HepG2 (cell line): ENCODE results near the gene ABCB9. TPM values are rescaled to one million over a fixed set of nuclear protein-coding genes. Genes with fewer than 3 reads are reported as not detected.

ENCODE experiments used
- ATAC-seq: fragments of 200-7000 bp; cut with Tn5 transposase; 3 replicates; pipeline ENCODE4 v1.9.1; 2020; ENCODE audit warnings: mild to moderate bottlenecking, moderate library complexity
- BruUV-seq: library from RNA; stranded (reverse); fragments of 400-500 nt; replicated peaks from 2 replicates; lab custom pipeline; 2021; lab: Mats Ljungman, UMichigan
- CTCF ChIA-PET: fragments of 300-600 bp; formaldehyde crosslinking; extraction: SDS; loops from one replicate; lab custom pipeline; 2021; ENCODE audit warnings: low total read pairs, inconsistent platforms, low intra/inter-chr PET ratio; lab: Yijun Ruan, JAX
- POLR2A ChIA-PET: fragments of 350-600 bp; sonication (Branson Sonifier 250); formaldehyde crosslinking; loops from one replicate; lab custom pipeline; 2020; ENCODE audit warnings: antibody characterized with exemption, inconsistent platforms; lab: Yijun Ruan, JAX
- DNase-seq: peaks from one replicate; pipeline ENCODE4 v3.0.0-alpha.2; 2015; ENCODE audit warnings: low spot score
- FAIRE-seq: peaks from 3 replicates; lab custom pipeline; 2011; peaks lifted over from hg19 to GRCh38; lab: Jason Lieb, UNC
- H2AFZ ChIP-seq: one replicate; pipeline ENCODE4 v1.6.1; 2011; ENCODE audit warnings: low read length, inconsistent platforms
- H3K27ac ChIP-seq: fragments of 300-600 bp; 3 replicates; pipeline ENCODE4 v1.8.0; 2011; ENCODE audit warnings: mixed run types, mild to moderate bottlenecking, mixed read lengths, low read length, inconsistent platforms; ENCODE audit not compliant: insufficient read depth; ENCODE audit errors: extremely low read length
- H3K27me3 ChIP-seq, 2 experiments: fragments of 200-600 bp in 1 of 2; 2 replicates in 1 of 2; 3 replicates in 1 of 2; pipeline versions ENCODE4 v1.6.0 to v1.8.0; 2011; ENCODE audit warnings: low read length in 2 of 2, mild to moderate bottlenecking in 2 of 2, moderate library complexity in 2 of 2, inconsistent platforms in 1 of 2; ENCODE audit not compliant: insufficient read depth in 2 of 2, control insufficient read depth in 1 of 2
- H3K36me3 ChIP-seq, 2 experiments: fragments of 200-600 bp in 1 of 2; replicated peaks in 1 of 2; 2 replicates in 1 of 2; 3 replicates in 1 of 2; pipeline versions ENCODE4 v1.5.1 to v1.8.0; 2011; ENCODE audit warnings: low read length in 2 of 2, inconsistent platforms in 1 of 2; ENCODE audit not compliant: insufficient read depth in 2 of 2, control insufficient read depth in 1 of 2
- H3K4me1 ChIP-seq: 2 replicates; pipeline ENCODE4 v1.5.1; 2012; ENCODE audit warnings: low read length, inconsistent platforms; ENCODE audit not compliant: insufficient read depth
- H3K4me2 ChIP-seq: 2 replicates; pipeline ENCODE4 v1.6.0; 2011; ENCODE audit warnings: low read depth, low read length, inconsistent platforms
- H3K4me3 ChIP-seq, 3 experiments: fragments of 200-600 bp in 1 of 3; sonication (generic), shearing (Covaris generic) in 1 of 3; replicated peaks in 1 of 3; 2 replicates each; pipeline ENCODE4 v1.5.1; 2011 to 2016; ENCODE audit warnings: low read length in 3 of 3, inconsistent platforms in 2 of 3, low read depth in 2 of 3, mild to moderate bottlenecking in 2 of 3, control low read depth in 1 of 3, mixed read lengths in 1 of 3; ENCODE audit not compliant: insufficient read depth in 1 of 3
- H3K79me2 ChIP-seq: one replicate; pipeline ENCODE4 v1.6.1; 2011; ENCODE audit warnings: low read length, inconsistent platforms; ENCODE audit not compliant: insufficient read depth
- H3K9ac ChIP-seq: 2 replicates; pipeline ENCODE4 v1.6.0; 2011; ENCODE audit warnings: mild to moderate bottlenecking, low read depth, low read length, inconsistent platforms; ENCODE audit not compliant: insufficient read depth
- H3K9me3 ChIP-seq: 2 replicates; pipeline ENCODE4 v1.5.1; 2012; ENCODE audit warnings: mild to moderate bottlenecking, low read length
- H4K20me1 ChIP-seq: 2 replicates; pipeline ENCODE4 v1.6.0; 2011; ENCODE audit warnings: inconsistent platforms, mild to moderate bottlenecking, low read length, moderate library complexity; ENCODE audit not compliant: insufficient read depth
- BATF2 ChIP-seq: sonication (generic); formaldehyde crosslinking; IDR thresholded peaks from 2 replicates; pipeline ENCODE4 v1.8.0; 2022; ENCODE audit warnings: mild to moderate bottlenecking, missing genetic modification reagents, moderate library complexity
- BHLHE40 ChIP-seq: IDR thresholded peaks from 2 replicates; pipeline ENCODE4 v1.6.1; 2011; ENCODE audit warnings: low read length, improper control_type of control experiment
- HNRNPL ChIP-seq: fragments of 200-400 bp; formaldehyde crosslinking; IDR thresholded peaks from 2 replicates; pipeline ENCODE4 v1.6.1; 2017; ENCODE audit warnings: mild to moderate bottlenecking, low read depth, low read length
- MNT ChIP-seq: fragments of 450-650 bp; IDR thresholded peaks from 2 replicates; pipeline ENCODE4 v1.6.1; 2016
- NAIF1 ChIP-seq: sonication (generic); formaldehyde crosslinking; IDR thresholded peaks from 2 replicates; pipeline ENCODE4 v1.5.0; 2020; ENCODE audit warnings: mild to moderate bottlenecking, missing genetic modification reagents, borderline replicate concordance
- NFYC ChIP-seq: IDR thresholded peaks from 2 replicates; pipeline ENCODE4 v1.6.1; 2016; ENCODE audit warnings: missing genetic modification reagents, missing compliant biosample characterization
- ZBTB42 ChIP-seq: sonication (generic); formaldehyde crosslinking; IDR thresholded peaks from 2 replicates; pipeline ENCODE4 v1.5.0; 2020; ENCODE audit warnings: mild to moderate bottlenecking, missing genetic modification reagents
- ZFP82 ChIP-seq: sonication (generic); formaldehyde crosslinking; IDR thresholded peaks from 2 replicates; pipeline ENCODE4 v1.5.1; 2020; ENCODE audit warnings: mild to moderate bottlenecking, missing genetic modification reagents, borderline replicate concordance
- ZMAT3 ChIP-seq: sonication (generic); formaldehyde crosslinking; conservative IDR thresholded peaks from 2 replicates; pipeline ENCODE4 v1.7.0; 2021; ENCODE audit warnings: missing genetic modification reagents
- ZNF264 ChIP-seq: sonication (generic); formaldehyde crosslinking; IDR thresholded peaks from 2 replicates; pipeline ENCODE4 v1.4.0; 2020; ENCODE audit warnings: missing genetic modification reagents
- ZNF335 ChIP-seq: sonication (generic); formaldehyde crosslinking; IDR thresholded peaks from 2 replicates; pipeline ENCODE4 v1.4.0; 2020; ENCODE audit warnings: missing genetic modification reagents
- ZNF512 ChIP-seq: sonication (generic); formaldehyde crosslinking; IDR thresholded peaks from 2 replicates; pipeline ENCODE4 v1.4.0; 2020; ENCODE audit warnings: mild to moderate bottlenecking, missing genetic modification reagents
- ZNF589 ChIP-seq: sonication (generic); formaldehyde crosslinking; conservative IDR thresholded peaks from 2 replicates; pipeline ENCODE4 v1.8.0; 2022; ENCODE audit warnings: mild to moderate bottlenecking, moderate library complexity, missing genetic modification reagents
- ZNF607 ChIP-seq: sonication (generic); formaldehyde crosslinking; IDR thresholded peaks from 2 replicates; pipeline ENCODE4 v1.5.1; 2020; ENCODE audit warnings: missing genetic modification reagents, mild to moderate bottlenecking, borderline replicate concordance
- ZNF768 ChIP-seq: sonication (generic); formaldehyde crosslinking; IDR thresholded peaks from 2 replicates; pipeline ENCODE4 v1.4.0; 2020; ENCODE audit warnings: missing genetic modification reagents
- WGBS: methylation state at CpG from one replicate; pipeline ENCODE4 v1.1.6; 2017; ENCODE audit warnings: low lambda C conversion rate; 5-methylcytosine and 5-hydroxymethylcytosine counted together
- in situ Hi-C: cut with HindIII; loops from 2 replicates; pipeline ENCODE4 v1.10.0; 2017; ENCODE audit warnings: low pct_unique_long_range_greater_than_20kb; ENCODE audit not compliant: extremely low pct_ligation_motif_present
- intact Hi-C: fragments of 100-400 bp; cut with micrococcal nuclease; formaldehyde crosslinking; loops from one replicate; pipeline ENCODE4 v1.10.0; 2022; ENCODE audit not compliant: unreplicated experiment
- polyA plus RNA-seq, 8 experiments: library from polyadenylated mRNA; depleted of rRNA in 3 of 8; stranded (reverse) in 7 of 8; unstranded in 1 of 8; fragments of >200 nt; fragmentation: Illumina TruSeq in 4 of 8; extraction: Trizol in 4 of 8; gene quantifications; 2 replicates each; pipeline versions ENCODE4 v1.2.1 to v1.2.3, GENCODE V29; 2011 to 2016; ENCODE audit warnings: low read depth in 4 of 8, missing spikeins in 1 of 8, mixed read lengths in 1 of 8; ENCODE audit not compliant: insufficient read depth in 1 of 8
- total RNA-seq, 5 experiments: library from RNA; depleted of rRNA; stranded (reverse); fragments of >200 nt; fragmentation: Illumina TruSeq; extraction: Trizol; gene quantifications; 2 replicates each; pipeline ENCODE4 v1.2.3, GENCODE V29; 2016; ENCODE audit warnings: low read depth in 1 of 5
- TF ChIP-seq, protein P1 (sequence below): sonication (generic); formaldehyde crosslinking; IDR thresholded peaks from 2 replicates; pipeline ENCODE4 v1.5.0; 2020; ENCODE audit warnings: missing genetic modification reagents

ABCB9 gene
- total and polyA plus RNA-seq, 2 of the 13 experiments (the other 11 are each of a cell fraction or from before 2014, with no cell fraction given) = 5.1 to 6.0 TPM

DNA sequence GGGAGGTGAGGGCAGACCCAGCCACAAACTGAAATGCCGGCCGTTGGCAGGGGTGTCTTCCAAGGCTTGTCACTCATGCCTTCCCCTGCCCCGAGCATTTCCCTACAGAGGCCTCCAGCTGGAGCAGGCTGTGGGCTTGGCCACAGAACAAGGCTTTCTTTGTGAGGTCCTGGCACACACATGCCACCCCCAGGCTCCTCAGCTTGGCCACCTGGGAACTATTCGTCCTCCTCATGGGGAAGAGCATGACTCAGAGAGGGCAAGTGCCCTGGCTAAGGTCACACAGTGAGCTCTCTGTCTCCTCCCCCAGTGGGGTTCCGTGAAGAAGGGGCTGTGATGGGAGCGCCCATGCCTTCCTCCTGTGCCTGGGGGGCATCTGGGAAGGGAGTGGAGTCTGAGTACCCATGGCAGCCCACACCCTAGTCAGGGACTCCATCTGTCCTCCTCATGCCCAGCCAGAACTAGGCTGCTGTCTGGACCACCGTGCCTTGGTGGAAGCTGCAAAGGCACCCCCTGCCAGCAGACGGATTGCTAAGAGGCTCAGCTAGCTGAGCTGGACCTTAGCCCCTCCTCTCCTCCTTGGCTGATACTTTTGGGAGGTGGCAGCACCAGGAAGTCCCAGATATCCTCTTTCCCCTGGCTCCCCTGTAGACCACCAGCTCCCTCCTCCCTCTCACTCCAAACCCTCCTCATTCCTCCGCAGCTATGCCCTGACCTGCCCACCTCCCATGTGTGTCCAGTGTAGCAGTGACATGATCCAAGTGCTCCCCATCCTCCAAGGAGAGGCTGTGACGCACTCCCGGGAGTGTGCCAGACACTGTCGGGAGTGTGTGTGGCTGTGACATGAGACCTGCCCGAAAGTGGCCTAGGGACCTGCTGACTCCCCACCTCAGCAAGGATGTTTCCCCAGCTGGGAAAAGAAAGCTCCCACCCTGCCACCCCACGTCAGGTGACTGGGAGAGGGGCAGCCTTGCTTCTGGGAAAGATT is 21.4 kb downstream of the ABCB9 start:
- Histone ChIP-seq H3K9me3 (no peaks in the 10 kb centered on the region), H3K4me2 (no peak overlapping the region), H3K4me3 (no peak overlapping the region), H3K9ac (no peak overlapping the region), H3K27ac (no peak overlapping the region), H3K36me3 (peaks cover 0 to 1% of the 10 kb centered on the region in 2 experiments; a peak in 1 of 5 replicates), H3K27me3 (no peaks in the 10 kb centered on the region), H2AFZ (no peak overlapping the region), H3K4me1 (peaks cover 29% of the 10 kb centered on the region), H3K79me2 (no peaks in the 10 kb centered on the region), H4K20me1 (no peaks in the 10 kb centered on the region)
- ChIA-PET CTCF (no interaction called here), POLR2A (interaction anchor here (0.6 to 2.7 kb wide), 3 partner anchors 47 to 140 kb away, joined by 3 to 21 read pairs (median 3); no protein-coding TSS in a partner anchor)
- intact Hi-C loops (no loop called here), in situ Hi-C loops (loop anchor here (5.0 kb wide), 1 partner anchor 78 kb away; no protein-coding TSS in a partner anchor)
- DNase-seq (peak; percentile 33), FAIRE-seq (no peak), ATAC-seq (no peak)
- no TSS peak for BruUV-seq
- WGBS = 95% methylated on average over 6 of the region's 14 CpGs
- no peak for TF ChIP-seq MNT
- no peak for TF ChIP-seq BATF2 (CRISPR knock-in tag)
- no peak for TF ChIP-seq ZNF264 (CRISPR knock-in tag)
- no peak for TF ChIP-seq ZBTB42
- TF ChIP-seq HNRNPL = peak; percentile 65; the same call in 1 of the 2 replicates
- TF ChIP-seq ZNF512 = no peak
- TF ChIP-seq BHLHE40 = no peak
- no peak for TF ChIP-seq ZNF589 (CRISPR knock-in tag)
- no peak for TF ChIP-seq ZNF335 (CRISPR knock-in tag)
- peak; percentile 98 for TF ChIP-seq ZNF768 (CRISPR knock-in tag)
- TF ChIP-seq, protein P1, sequence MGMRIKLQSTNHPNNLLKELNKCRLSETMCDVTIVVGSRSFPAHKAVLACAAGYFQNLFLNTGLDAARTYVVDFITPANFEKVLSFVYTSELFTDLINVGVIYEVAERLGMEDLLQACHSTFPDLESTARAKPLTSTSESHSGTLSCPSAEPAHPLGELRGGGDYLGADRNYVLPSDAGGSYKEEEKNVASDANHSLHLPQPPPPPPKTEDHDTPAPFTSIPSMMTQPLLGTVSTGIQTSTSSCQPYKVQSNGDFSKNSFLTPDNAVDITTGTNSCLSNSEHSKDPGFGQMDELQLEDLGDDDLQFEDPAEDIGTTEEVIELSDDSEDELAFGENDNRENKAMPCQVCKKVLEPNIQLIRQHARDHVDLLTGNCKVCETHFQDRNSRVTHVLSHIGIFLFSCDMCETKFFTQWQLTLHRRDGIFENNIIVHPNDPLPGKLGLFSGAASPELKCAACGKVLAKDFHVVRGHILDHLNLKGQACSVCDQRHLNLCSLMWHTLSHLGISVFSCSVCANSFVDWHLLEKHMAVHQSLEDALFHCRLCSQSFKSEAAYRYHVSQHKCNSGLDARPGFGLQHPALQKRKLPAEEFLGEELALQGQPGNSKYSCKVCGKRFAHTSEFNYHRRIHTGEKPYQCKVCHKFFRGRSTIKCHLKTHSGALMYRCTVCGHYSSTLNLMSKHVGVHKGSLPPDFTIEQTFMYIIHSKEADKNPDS (CRISPR knock-in tag) = no peak
- TF ChIP-seq NFYC = no peak
- no peak for TF ChIP-seq ZFP82 (CRISPR knock-in tag)
- TF ChIP-seq ZMAT3 (CRISPR knock-in tag) = no peak
- no peak for TF ChIP-seq ZNF607 (CRISPR knock-in tag)
- no peak for TF ChIP-seq NAIF1
